A549 treated with CORT108297 at 1 μM for 4 hours (cell line): ENCODE results near the gene KCNA10. TPM values are rescaled to one million over a fixed set of nuclear protein-coding genes. Genes with fewer than 3 reads are reported as not detected.

ENCODE experiments used
- total RNA-seq: library from RNA; stranded (reverse); fragments of 200-300 nt; extraction: Qiagen RNA extraction; gene quantifications from 5 replicates; pipeline ENCODE4 v1.2.3, GENCODE V29; 2022

Gene KCNA10
- total RNA-seq = not detected in 5 replicates

GRCh38 chr1:110519125-110519810 lies at the start of gene KCNA10:
Gene KCNA10 (minus strand): TSS chr1:110519175. CDS start chr1:110518787, 388 bp downstream.

Other genes with a start within 250 kb of the KCNA10 start
- 7.9 to 9.5 TPM (median 8.0 TPM) in 5 replicates for gene RBM15, start 179.8 kb downstream of the KCNA10 start, total RNA-seq
- 29.1 to 40.0 TPM (median 36.7 TPM) in 5 replicates for gene SLC16A4, start 128.1 kb downstream of the KCNA10 start, total RNA-seq
- gene LAMTOR5, start 111.5 kb downstream of the KCNA10 start, total RNA-seq = 180 to 203 TPM (median 191 TPM) in 5 replicates
- gene PROK1, start 68.0 kb downstream of the KCNA10 start, total RNA-seq = not detected in 5 replicates
- 0.02 to 0.13 TPM (median 0.02 TPM) in 5 replicates for gene KCNA2, start 87.2 kb upstream of the KCNA10 start, total RNA-seq
- gene KCNA3, start 155.8 kb upstream of the KCNA10 start, total RNA-seq = not detected in 5 replicates